ENCODE data around the gene PDE8B. TPM values are rescaled to one million over a fixed set of nuclear protein-coding genes. Genes with fewer than 3 reads are reported as not detected.

The PDE8B gene
- total RNA-seq, 1 donor from 2014 or later: not detected

DNA sequence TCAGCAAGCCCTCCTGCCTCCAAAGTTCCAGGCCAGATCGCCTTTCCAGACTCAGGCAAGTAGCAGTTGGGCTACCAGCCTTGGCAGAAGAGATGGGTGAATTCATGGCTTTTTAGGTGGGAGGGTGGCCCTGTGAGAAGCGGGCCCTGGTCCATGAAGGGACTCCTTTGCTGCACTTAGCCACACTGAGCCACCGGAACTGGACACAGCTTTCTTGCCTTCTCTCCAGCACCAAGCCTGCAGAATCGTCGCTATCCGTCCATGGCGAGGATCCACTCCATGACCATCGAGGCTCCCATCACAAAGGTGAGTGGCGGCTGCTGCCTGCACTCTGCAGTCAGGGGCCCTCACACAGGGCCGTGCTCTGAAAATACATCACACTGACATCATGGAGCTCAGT, 196.7 kb downstream of the PDE8B start:
- Mint-ChIP-seq H3K27me3 (no peaks in the 10 kb centered on the region), H3K4me3 (no peak overlapping the region), H3K4me1 (no peaks in the 10 kb centered on the region), H3K36me3 (ENCODE audit: low read depth) (no peaks in the 10 kb centered on the region), H3K27ac (no peak overlapping the region), H3K9me3 (no peaks in the 10 kb centered on the region)
- ChIA-PET CTCF (no interaction called here), POLR2A (no interaction called here)
- TF ChIP-seq CTCF (IDR thresholded peaks at IDR 0.05): no peak
- intact Hi-C loops (cut with micrococcal nuclease): no loop called here
- ATAC-seq (ENCODE audit: low read depth) (no peak), DNase-seq (no peak)

DNA sequence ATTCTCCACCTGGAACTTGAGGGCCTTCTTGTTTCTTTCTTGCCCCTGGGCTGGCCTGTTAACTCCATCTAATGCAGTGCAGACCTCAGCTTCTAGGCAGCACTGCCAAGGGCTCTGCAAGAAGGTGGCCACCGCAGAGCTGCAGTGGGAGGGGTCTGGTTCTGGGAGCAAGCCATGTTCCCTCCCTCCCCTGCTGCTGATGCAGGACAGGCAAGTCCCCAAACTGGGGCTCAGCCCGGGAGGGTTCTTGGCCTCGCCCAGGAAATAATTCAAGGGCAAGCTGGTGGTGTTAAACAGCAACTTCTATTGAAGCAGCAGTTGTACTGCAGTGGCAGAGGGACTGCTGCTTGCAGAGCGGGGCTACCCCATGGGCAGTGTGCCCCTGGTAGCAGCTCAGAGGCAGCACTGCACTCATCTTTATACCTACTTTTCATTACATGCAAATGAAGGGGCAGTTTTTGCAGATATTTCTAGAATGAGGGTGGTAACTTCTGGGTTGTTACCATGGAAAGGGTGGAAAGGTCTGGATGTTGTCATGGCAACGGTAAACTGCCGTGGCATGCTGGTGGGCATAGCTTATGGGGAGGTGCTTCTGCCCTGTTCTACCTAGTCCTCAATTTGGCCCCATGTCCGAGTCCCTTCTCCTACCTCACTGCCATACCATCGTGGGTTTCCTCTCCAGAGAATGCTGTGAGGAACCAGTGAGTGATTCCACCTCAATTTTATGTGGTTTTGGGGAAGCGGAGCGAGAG, 199.6 kb downstream of the PDE8B start:
- no peaks in the 10 kb centered on the region for H3K4me1 Mint-ChIP-seq
- no peak overlapping the region for H3K4me3 Mint-ChIP-seq
- peaks cover 3% of the 10 kb centered on the region for H3K27me3 Mint-ChIP-seq
- H3K36me3 Mint-ChIP-seq (ENCODE audit: low read depth): no peaks in the 10 kb centered on the region
- DNase-seq: no peak
- CTCF ChIA-PET: no interaction called here
- TF ChIP-seq CTCF (IDR thresholded peaks at IDR 0.05): no peak
- intact Hi-C loops (cut with micrococcal nuclease): no loop called here
- POLR2A ChIA-PET: no interaction called here
- no peak overlapping the region for H3K27ac Mint-ChIP-seq
- no peak for ATAC-seq (ENCODE audit: low read depth)
- no peaks in the 10 kb centered on the region for H3K9me3 Mint-ChIP-seq

DNA sequence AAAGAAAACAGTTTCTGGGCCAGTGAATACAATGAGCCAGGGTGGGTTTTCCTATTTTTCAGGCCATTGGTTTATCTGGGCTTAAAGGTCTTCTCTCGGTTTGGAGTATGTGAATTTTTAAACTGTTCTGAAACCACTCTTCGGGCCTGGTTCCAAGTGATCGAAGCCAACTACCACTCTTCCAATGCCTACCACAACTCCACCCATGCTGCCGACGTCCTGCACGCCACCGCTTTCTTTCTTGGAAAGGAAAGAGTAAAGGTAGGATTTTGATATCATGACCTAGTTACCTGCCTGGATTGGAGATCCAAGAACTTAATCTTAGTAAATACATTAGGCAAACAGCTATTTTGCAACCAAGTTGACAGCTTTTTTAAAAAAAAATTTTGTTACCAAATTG, 202.6 kb downstream of the PDE8B start:
- ATAC-seq (ENCODE audit: low read depth): no peak
- Mint-ChIP-seq H3K4me1 (no peaks in the 10 kb centered on the region), H3K27ac (no peak overlapping the region), H3K4me3 (no peak overlapping the region), H3K27me3 (peaks cover 7% of the 10 kb centered on the region), H3K9me3 (no peaks in the 10 kb centered on the region), H3K36me3 (ENCODE audit: low read depth) (no peaks in the 10 kb centered on the region)
- no peak for DNase-seq
- TF ChIP-seq CTCF (IDR thresholded peaks at IDR 0.05): no peak
- intact Hi-C loops (cut with micrococcal nuclease): no loop called here
- ChIA-PET POLR2A (no interaction called here), CTCF (no interaction called here)

GRCh38 chr5:77418162-77418561, 207.7 kb downstream of the PDE8B start:
- POLR2A ChIA-PET: no interaction called here
- DNase-seq: no peak
- H3K9me3 Mint-ChIP-seq: peaks cover 2% of the 10 kb centered on the region
- no peak overlapping the region for H3K4me3 Mint-ChIP-seq
- no peaks in the 10 kb centered on the region for H3K36me3 Mint-ChIP-seq (ENCODE audit: low read depth)
- intact Hi-C loops (cut with micrococcal nuclease): no loop called here
- TF ChIP-seq CTCF (IDR thresholded peaks at IDR 0.05): no peak
- ATAC-seq (ENCODE audit: low read depth): no peak
- H3K27ac Mint-ChIP-seq: no peak overlapping the region
- H3K4me1 Mint-ChIP-seq: no peaks in the 10 kb centered on the region
- H3K27me3 Mint-ChIP-seq: peaks cover 7% of the 10 kb centered on the region
- CTCF ChIA-PET: no interaction called here

DNA sequence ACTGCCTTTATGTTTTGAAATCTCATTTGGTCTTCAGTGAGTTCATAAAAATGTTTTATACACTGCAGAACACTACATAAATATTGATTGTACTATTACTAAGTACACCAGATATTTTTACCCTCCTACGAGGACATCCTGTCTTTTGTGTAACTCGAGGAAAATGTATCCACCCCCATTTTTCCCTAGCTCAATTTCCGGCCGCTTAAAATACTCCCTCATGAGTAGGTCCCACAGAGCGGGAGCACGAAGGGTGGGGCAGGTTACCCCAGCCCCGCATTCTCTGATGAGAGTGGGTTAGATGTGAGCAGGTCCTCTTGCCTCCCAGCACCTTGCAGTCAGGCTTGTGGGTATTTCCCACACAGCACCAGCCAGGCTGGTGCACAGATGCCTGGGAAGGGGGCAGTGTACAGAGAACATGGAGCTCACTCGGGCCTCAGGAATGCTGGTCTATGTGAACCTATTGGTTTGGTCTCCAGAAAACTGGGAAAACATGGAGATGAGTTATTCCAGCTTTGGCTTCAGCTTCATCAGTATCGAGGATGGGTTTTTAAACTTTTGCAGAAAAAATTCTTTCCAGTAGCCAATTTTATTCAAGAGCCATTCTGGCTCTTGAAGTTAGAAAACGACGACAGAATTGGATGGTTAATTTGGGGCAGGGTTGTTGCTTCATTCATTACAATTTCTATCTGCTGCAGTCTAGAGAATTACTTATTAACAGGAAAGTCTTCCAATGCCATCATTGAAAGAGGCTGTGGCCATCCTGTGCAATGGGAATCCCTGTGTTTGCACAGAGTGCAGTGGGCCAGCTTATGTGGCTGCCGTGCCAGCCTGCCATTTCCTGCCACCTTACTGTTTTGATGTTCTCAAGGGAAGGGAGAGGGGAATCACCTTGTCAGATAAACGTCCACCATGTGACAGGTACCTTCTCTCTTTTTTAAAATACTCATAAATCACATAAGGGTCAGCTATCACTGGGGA, 208.4 kb downstream of the PDE8B start:
- Mint-ChIP-seq H3K36me3 (ENCODE audit: low read depth) (no peaks in the 10 kb centered on the region), H3K4me1 (no peaks in the 10 kb centered on the region), H3K4me3 (no peak overlapping the region), H3K27me3 (peaks cover 4% of the 10 kb centered on the region), H3K27ac (no peak overlapping the region), H3K9me3 (peaks cover 3% of the 10 kb centered on the region)
- ChIA-PET CTCF (no interaction called here), POLR2A (no interaction called here)
- TF ChIP-seq CTCF (IDR thresholded peaks at IDR 0.05): no peak
- intact Hi-C loops (cut with micrococcal nuclease): no loop called here
- no peak for ATAC-seq (ENCODE audit: low read depth)
- DNase-seq: no peak

Data from activated B cell treated with CpG ODN at 0.5 μM for 24 hours (primary cell).